ENCODE measurements around the gene CACNG6.

Gene CACNG6

DNA sequence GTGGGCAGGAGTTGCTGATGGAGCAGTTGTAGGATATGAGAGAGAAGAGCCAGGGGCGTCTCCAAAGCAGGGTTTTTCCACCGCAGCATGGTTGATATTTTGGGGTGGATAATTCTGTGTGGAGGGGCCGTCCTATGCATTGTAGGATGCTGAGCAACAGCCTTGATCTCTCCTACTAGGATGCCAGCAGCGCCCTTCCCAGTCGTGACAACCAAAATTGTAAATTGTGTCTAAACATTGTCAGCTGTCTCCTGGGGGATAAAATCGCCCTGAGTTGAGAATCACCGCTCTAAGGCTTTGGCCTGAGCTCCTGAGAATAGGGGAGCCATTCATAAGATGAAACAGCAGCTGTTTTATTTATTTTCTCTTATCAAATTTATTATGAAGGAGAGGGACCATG is 24.5 kb upstream of the CACNG6 start:
- CTCF ChIA-PET = interaction anchor here (0.9 kb wide), 1 partner anchor 32 kb away, joined by 4 read pairs; no protein-coding TSS in a partner anchor
- POLR2A ChIA-PET = no interaction called here
- DNase-seq (ENCODE audit: extremely low spot score) = no peak
- no peak for TF ChIP-seq CTCF (IDR thresholded peaks at IDR 0.05; ENCODE audit: control extremely low read depth, extremely low read depth, low read depth, missing control alignments)

- TF ChIP-seq CTCF (IDR thresholded peaks at IDR 0.05; ENCODE audit: control extremely low read depth, extremely low read depth, low read depth, missing control alignments) = no peak
- POLR2A ChIA-PET = no interaction called here
- no peak for DNase-seq (ENCODE audit: extremely low spot score)
- CTCF ChIA-PET = interaction anchor here (1.3 kb wide), 1 partner anchor 54 kb away, joined by 3 read pairs; no protein-coding TSS in a partner anchor
Measured at GRCh38 chr19:53969366-53969765, 22.1 kb upstream of the CACNG6 start.

- no peak for TF ChIP-seq CTCF (IDR thresholded peaks at IDR 0.05; ENCODE audit: control extremely low read depth, extremely low read depth, low read depth, missing control alignments)
- POLR2A ChIA-PET = no interaction called here
- CTCF ChIA-PET = no interaction called here
- no peak for DNase-seq (ENCODE audit: extremely low spot score)
Measured at GRCh38 chr19:53971673-53972072, 19.8 kb upstream of the CACNG6 start.

DNA sequence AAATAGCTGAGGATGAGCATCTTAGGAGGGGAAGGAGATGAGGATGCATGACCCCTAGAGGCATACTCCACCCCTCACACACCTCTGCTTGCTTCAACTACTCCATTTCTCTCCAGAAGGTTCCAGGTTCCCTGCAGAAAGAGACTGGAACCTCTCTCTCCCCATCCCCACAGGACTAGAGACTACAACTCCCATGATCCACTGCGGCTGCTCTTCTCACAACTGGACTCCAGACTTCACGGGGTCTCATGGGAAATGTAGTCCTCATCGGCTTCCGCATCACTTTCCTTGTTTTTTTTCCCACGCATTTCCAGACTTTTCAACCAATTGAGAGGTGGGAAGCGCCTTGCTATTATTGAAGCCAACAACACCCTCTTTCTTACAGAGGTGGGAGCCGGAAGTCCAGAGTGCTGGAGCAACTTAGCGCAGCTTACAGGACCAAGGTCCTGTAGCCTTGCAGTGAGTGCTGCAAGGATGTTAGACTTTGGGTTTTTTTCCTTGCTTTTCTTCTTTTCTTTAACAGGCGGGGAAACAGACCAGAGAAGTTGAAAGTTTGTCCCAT is 13.9 kb upstream of the CACNG6 start:
- TF ChIP-seq CTCF (IDR thresholded peaks at IDR 0.05; ENCODE audit: control extremely low read depth, extremely low read depth, low read depth, missing control alignments) = no peak
- DNase-seq (ENCODE audit: extremely low spot score) = peak; percentile 53
- ChIA-PET POLR2A (no interaction called here), CTCF (no interaction called here)

GRCh38 chr19:53977991-53978731 is 13.3 kb upstream of the CACNG6 start:
- ChIA-PET CTCF (no interaction called here), POLR2A (no interaction called here)
- TF ChIP-seq CTCF (IDR thresholded peaks at IDR 0.05; ENCODE audit: control extremely low read depth, extremely low read depth, low read depth, missing control alignments) = no peak
- no peak for DNase-seq (ENCODE audit: extremely low spot score)

DNA sequence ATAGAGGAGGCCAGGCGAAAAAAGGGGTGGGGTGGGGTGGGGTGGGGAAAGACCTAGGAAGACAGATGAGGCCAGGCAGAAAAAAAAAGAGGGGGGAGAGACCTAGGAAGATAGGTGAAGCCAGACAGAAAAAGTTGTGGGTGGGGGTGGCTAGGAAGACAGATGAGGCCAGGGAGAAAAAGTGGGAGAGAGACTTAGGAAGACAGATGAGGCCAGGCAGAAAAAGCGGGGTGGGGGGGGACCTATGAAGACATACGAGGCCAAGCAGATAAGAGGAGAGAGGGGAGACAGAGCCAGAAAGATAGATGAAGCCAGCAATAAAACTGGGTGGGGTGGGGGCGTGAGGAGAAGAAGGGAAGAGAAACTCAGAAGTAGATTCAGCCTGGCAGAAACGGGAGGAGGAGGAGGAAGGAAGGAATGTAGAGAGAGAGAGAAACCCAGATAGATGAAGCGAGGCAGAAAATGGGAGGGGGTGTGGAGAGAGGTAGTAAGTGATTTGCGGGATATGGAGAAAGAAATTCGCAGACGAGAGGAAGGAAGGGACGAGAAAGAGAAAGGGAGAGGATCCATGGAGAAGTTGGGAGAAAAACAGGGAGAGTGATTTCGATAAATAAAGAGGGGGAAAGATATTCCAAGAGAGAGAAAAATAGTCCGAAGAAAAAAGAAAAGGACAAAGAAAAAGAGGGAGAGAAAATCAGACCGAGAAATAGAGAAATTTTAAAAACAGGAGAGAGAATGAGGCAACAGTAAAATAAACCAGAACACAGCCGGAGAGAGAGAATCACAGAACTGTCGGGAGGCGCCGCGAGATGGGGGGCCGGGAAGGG is 12.2 kb upstream of the CACNG6 start:
- POLR2A ChIA-PET = no interaction called here
- CTCF ChIA-PET = no interaction called here
- DNase-seq (ENCODE audit: extremely low spot score) = no peak
- TF ChIP-seq CTCF (IDR thresholded peaks at IDR 0.05; ENCODE audit: control extremely low read depth, extremely low read depth, low read depth, missing control alignments) = no peak

Data from GM10248 (cell line).